Measurements from ENCODE around the gene TMPRSS11E.

DNA sequence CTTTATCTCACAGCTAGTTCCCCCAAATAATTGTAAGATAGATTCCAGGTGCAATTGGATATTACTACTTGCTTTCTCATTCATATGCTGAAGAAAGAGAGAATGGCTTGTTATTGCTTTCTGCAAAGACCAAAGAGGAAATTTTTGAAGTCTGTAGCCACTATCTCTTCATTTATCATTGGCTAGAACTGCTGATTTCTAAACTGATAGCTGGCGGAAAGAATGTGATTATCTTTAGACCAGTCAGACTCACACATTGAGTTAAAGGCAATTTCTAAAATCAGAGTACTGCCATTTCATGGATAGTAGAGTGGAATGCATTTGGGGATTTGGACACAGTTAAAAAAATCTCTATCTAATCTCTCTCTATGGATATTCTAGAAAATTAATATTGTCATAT lies 12.4 kb upstream of the TMPRSS11E start:
- TF ChIP-seq EZH2phosphoT487 (IDR thresholded peaks at IDR 0.05; ENCODE audit: low read length) (no peak), EZH2 (optimal IDR thresholded peaks at IDR 0.05; ENCODE audit: low read depth, low read length) (no peak)
- TF ChIP-seq, protein P1, sequence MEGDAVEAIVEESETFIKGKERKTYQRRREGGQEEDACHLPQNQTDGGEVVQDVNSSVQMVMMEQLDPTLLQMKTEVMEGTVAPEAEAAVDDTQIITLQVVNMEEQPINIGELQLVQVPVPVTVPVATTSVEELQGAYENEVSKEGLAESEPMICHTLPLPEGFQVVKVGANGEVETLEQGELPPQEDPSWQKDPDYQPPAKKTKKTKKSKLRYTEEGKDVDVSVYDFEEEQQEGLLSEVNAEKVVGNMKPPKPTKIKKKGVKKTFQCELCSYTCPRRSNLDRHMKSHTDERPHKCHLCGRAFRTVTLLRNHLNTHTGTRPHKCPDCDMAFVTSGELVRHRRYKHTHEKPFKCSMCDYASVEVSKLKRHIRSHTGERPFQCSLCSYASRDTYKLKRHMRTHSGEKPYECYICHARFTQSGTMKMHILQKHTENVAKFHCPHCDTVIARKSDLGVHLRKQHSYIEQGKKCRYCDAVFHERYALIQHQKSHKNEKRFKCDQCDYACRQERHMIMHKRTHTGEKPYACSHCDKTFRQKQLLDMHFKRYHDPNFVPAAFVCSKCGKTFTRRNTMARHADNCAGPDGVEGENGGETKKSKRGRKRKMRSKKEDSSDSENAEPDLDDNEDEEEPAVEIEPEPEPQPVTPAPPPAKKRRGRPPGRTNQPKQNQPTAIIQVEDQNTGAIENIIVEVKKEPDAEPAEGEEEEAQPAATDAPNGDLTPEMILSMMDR (IDR thresholded peaks at IDR 0.05; ENCODE audit: low read length) = no peak
